DND-41 (cell line): Measurements from ENCODE around the gene RHBDD1.

Source experiments
- ATAC-seq: fragments of 200-7000 bp; cut with Tn5 transposase; 3 replicates; pipeline ENCODE4 v1.9.1; 2021; ENCODE audit warnings: low read depth; ENCODE audit not compliant: insufficient read depth
- DNase-seq: peaks from one replicate; pipeline ENCODE4 v3.0.0-alpha.2; 2020
- H2AFZ ChIP-seq: 2 replicates; pipeline ENCODE4 v1.6.0; 2012; ENCODE audit warnings: low read depth, low read length
- H3K27ac ChIP-seq: 2 replicates; pipeline ENCODE4 v1.5.1; 2012; ENCODE audit warnings: low read length, inconsistent platforms
- H3K27me3 ChIP-seq: fragments of 200-600 bp; sonication (generic); 2 replicates; pipeline ENCODE4 v1.6.0; 2012; ENCODE audit warnings: low read length, mild to moderate bottlenecking, inconsistent platforms; ENCODE audit not compliant: insufficient read depth, poor library complexity
- H3K36me3 ChIP-seq: 2 replicates; pipeline ENCODE4 v1.5.1; 2012; ENCODE audit warnings: low read length, inconsistent platforms; ENCODE audit not compliant: insufficient read depth
- H3K4me1 ChIP-seq: 2 replicates; pipeline ENCODE4 v1.5.1; 2012; ENCODE audit warnings: mild to moderate bottlenecking, low read length; ENCODE audit not compliant: insufficient read depth
- H3K4me2 ChIP-seq: 2 replicates; pipeline ENCODE4 v1.6.0; 2012; ENCODE audit warnings: mild to moderate bottlenecking, moderate library complexity, low read length, inconsistent platforms; ENCODE audit not compliant: insufficient read depth
- H3K4me3 ChIP-seq, 2 experiments: fragments of 200-600 bp in 1 of 2; shearing (Covaris generic) in 1 of 2; 2 replicates each; pipeline ENCODE4 v1.5.1; 2012 to 2016; ENCODE audit warnings: inconsistent platforms in 2 of 2, low read length in 2 of 2, mild to moderate bottlenecking in 2 of 2, low read depth in 1 of 2, moderate library complexity in 1 of 2
- H3K79me2 ChIP-seq: 2 replicates; pipeline ENCODE4 v1.6.0; 2012; ENCODE audit warnings: low read length, inconsistent platforms; ENCODE audit not compliant: insufficient read depth
- H3K9ac ChIP-seq: 2 replicates; pipeline ENCODE4 v1.6.0; 2012; ENCODE audit warnings: low read depth, mild to moderate bottlenecking, inconsistent platforms, low read length, moderate library complexity
- H3K9me3 ChIP-seq: 2 replicates; pipeline ENCODE4 v1.5.1; 2012; ENCODE audit warnings: low read length, moderate library complexity, mild to moderate bottlenecking, inconsistent platforms; ENCODE audit not compliant: insufficient read depth, severe bottlenecking
- H4K20me1 ChIP-seq: 2 replicates; pipeline ENCODE4 v1.6.0; 2012; ENCODE audit warnings: low read length; ENCODE audit not compliant: insufficient read depth
- CTCF ChIP-seq: IDR thresholded peaks from 2 replicates; pipeline ENCODE4 v1.5.1; 2012; ENCODE audit warnings: borderline replicate concordance, low read length, moderate library complexity, mild to moderate bottlenecking; ENCODE audit not compliant: poor library complexity, severe bottlenecking; ENCODE audit errors: extremely low read depth
- EZH2 ChIP-seq: IDR thresholded peaks from 3 replicates; pipeline ENCODE4 v1.6.1; 2012; ENCODE audit warnings: borderline replicate concordance, low read depth, mild to moderate bottlenecking, moderate library complexity, low read length, inconsistent platforms; ENCODE audit not compliant: severe bottlenecking

The RHBDD1 gene

GRCh38 chr2:226869371-226869770 is 33.5 kb downstream of the RHBDD1 start:
- ATAC-seq, result no peak
- no peak for TF ChIP-seq EZH2
- TF ChIP-seq CTCF, result no peak

GRCh38 chr2:226873051-226873620 is 37.3 kb downstream of the RHBDD1 start:
- Histone ChIP-seq H3K4me1 (peaks cover 11% of the 10 kb centered on the region; the same call in 1 of the 2 replicates), H3K9ac (no peak overlapping the region), H3K27ac (peak overlapping the region; percentile 21; the same call in 1 of the 2 replicates), H3K36me3 (peaks cover 25% of the 10 kb centered on the region), H3K9me3 (no peaks in the 10 kb centered on the region), H3K4me3 (no peak overlapping the region), H2AFZ (no peak overlapping the region), H3K4me2 (no peak overlapping the region), H3K79me2 (no peaks in the 10 kb centered on the region), H4K20me1 (no peaks in the 10 kb centered on the region), H3K27me3 (no peaks in the 10 kb centered on the region)
- ATAC-seq, result peak; percentile 84
- peak; percentile 32 for DNase-seq
- TF ChIP-seq CTCF (peak; percentile 14), EZH2 (no peak)

More at GRCh38 chr2:226869371-226869770, 33.5 kb downstream of the RHBDD1 start:
- Histone ChIP-seq H2AFZ (no peak overlapping the region), H3K9ac (no peak overlapping the region), H4K20me1 (no peaks in the 10 kb centered on the region), H3K36me3 (peaks cover 45% of the 10 kb centered on the region), H3K4me2 (no peak overlapping the region), H3K9me3 (no peaks in the 10 kb centered on the region), H3K4me1 (peaks cover 11% of the 10 kb centered on the region; the same call in 1 of the 2 replicates), H3K27ac (no peak overlapping the region), H3K27me3 (no peaks in the 10 kb centered on the region), H3K79me2 (no peaks in the 10 kb centered on the region), H3K4me3 (no peak overlapping the region)
- DNase-seq, result no peak

GRCh38 chr2:226873826-226874225 is 38.0 kb downstream of the RHBDD1 start:
- no peak for ATAC-seq
- no peak overlapping the region for H3K4me2 ChIP-seq

More at GRCh38 chr2:226873826-226874225, 38.0 kb downstream of the RHBDD1 start:
- Histone ChIP-seq H3K4me1 (peaks cover 11% of the 10 kb centered on the region; the same call in 1 of the 2 replicates), H3K27me3 (no peaks in the 10 kb centered on the region), H3K36me3 (peaks cover 18% of the 10 kb centered on the region; the same call in 1 of the 2 replicates), H2AFZ (no peak overlapping the region), H3K4me3 (no peak overlapping the region), H3K9me3 (no peaks in the 10 kb centered on the region), H3K9ac (no peak overlapping the region), H3K27ac (no peak overlapping the region; the same call in 1 of the 2 replicates), H4K20me1 (no peaks in the 10 kb centered on the region), H3K79me2 (no peaks in the 10 kb centered on the region)
- no peak for DNase-seq
- TF ChIP-seq CTCF, result no peak
- no peak for TF ChIP-seq EZH2
